HepG2 (cell line): ENCODE measurements around the gene PMEL. TPM values are rescaled to one million over a fixed set of nuclear protein-coding genes. Genes with fewer than 3 reads are reported as not detected.

Experiments
- ARID4A ChIP-seq: sonication (generic); formaldehyde crosslinking; IDR thresholded peaks from 2 replicates; pipeline ENCODE4 v1.5.0; 2020; ENCODE audit warnings: mild to moderate bottlenecking, missing genetic modification reagents, borderline replicate concordance
- ATF4 ChIP-seq, 2 experiments: fragments of 450-650 bp in 1 of 2; sonication (generic) in 1 of 2; formaldehyde crosslinking; IDR thresholded peaks; 2 replicates each; pipeline versions ENCODE4 v1.5.0 to v1.8.0; 2020 to 2022; ENCODE audit warnings: mild to moderate bottlenecking in 1 of 2, missing genetic modification reagents in 1 of 2
- CHD4 ChIP-seq: fragments of 200-600 bp; sonication (generic); IDR thresholded peaks from 2 replicates; pipeline ENCODE4 v1.7.0; 2017; ENCODE audit warnings: mild to moderate bottlenecking, low read length, borderline replicate concordance
- ELF4 ChIP-seq: sonication (generic); formaldehyde crosslinking; IDR thresholded peaks from 2 replicates; pipeline ENCODE4 v1.5.0; 2020; ENCODE audit warnings: missing genetic modification reagents, mild to moderate bottlenecking, moderate library complexity, borderline replicate concordance
- HNF1A ChIP-seq, 2 experiments: sonication (generic) in 1 of 2; formaldehyde crosslinking in 1 of 2; IDR thresholded peaks; 2 replicates each; pipeline versions ENCODE4 v1.4.0 to v1.6.1; 2016 to 2020; ENCODE audit warnings: borderline replicate concordance in 1 of 2, low read depth in 1 of 2, mild to moderate bottlenecking in 1 of 2, missing genetic modification reagents in 1 of 2
- MYC ChIP-seq: sonication (generic); formaldehyde crosslinking; IDR thresholded peaks from 2 replicates; pipeline ENCODE4 v1.9.0; 2021; ENCODE audit warnings: missing genetic modification reagents, borderline replicate concordance
- PLSCR1 ChIP-seq: sonication (generic); formaldehyde crosslinking; IDR thresholded peaks from 2 replicates; pipeline ENCODE4 v1.5.0; 2020; ENCODE audit warnings: missing genetic modification reagents, mild to moderate bottlenecking, borderline replicate concordance
- RBFOX2 ChIP-seq: fragments of 200-400 bp; formaldehyde crosslinking; IDR thresholded peaks from 2 replicates; pipeline ENCODE4 v1.6.1; 2017; ENCODE audit warnings: low read depth, mild to moderate bottlenecking, low read length
- RELA ChIP-seq: sonication (generic); formaldehyde crosslinking; IDR thresholded peaks from 2 replicates; pipeline ENCODE4 v1.4.0; 2020; ENCODE audit warnings: missing genetic modification reagents
- SALL2 ChIP-seq: sonication (generic); formaldehyde crosslinking; IDR thresholded peaks from 2 replicates; pipeline ENCODE4 v1.8.1; 2023; ENCODE audit warnings: mild to moderate bottlenecking, missing genetic modification reagents, inconsistent platforms
- SIN3B ChIP-seq: fragments of 150-350 bp; IDR thresholded peaks from 2 replicates; pipeline ENCODE4 v1.6.1; 2014; ENCODE audit warnings: low read length
- THRA ChIP-seq: sonication (generic); formaldehyde crosslinking; IDR thresholded peaks from 2 replicates; pipeline ENCODE4 v1.4.0; 2020; ENCODE audit warnings: missing genetic modification reagents, borderline replicate concordance
- ZNF24 ChIP-seq: fragments of 450-650 bp; IDR thresholded peaks from 2 replicates; pipeline ENCODE4 v1.6.1; 2017; ENCODE audit warnings: antibody characterized with exemption, mild to moderate bottlenecking
- ZNF878 ChIP-seq: sonication (generic); formaldehyde crosslinking; IDR thresholded peaks from 2 replicates; pipeline ENCODE4 v1.8.1; 2023; ENCODE audit warnings: mild to moderate bottlenecking, missing genetic modification reagents, moderate library complexity
- polyA plus RNA-seq, 8 experiments: library from polyadenylated mRNA; depleted of rRNA in 3 of 8; stranded (reverse) in 7 of 8; unstranded in 1 of 8; fragments of >200 nt; fragmentation: Illumina TruSeq in 4 of 8; extraction: Trizol in 4 of 8; gene quantifications; 2 replicates each; pipeline versions ENCODE4 v1.2.1 to v1.2.3, GENCODE V29; 2011 to 2016; ENCODE audit warnings: low read depth in 4 of 8, missing spikeins in 1 of 8, mixed read lengths in 1 of 8; ENCODE audit not compliant: insufficient read depth in 1 of 8
- total RNA-seq, 5 experiments: library from RNA; depleted of rRNA; stranded (reverse); fragments of >200 nt; fragmentation: Illumina TruSeq; extraction: Trizol; gene quantifications; 2 replicates each; pipeline ENCODE4 v1.2.3, GENCODE V29; 2016; ENCODE audit warnings: low read depth in 1 of 5

The PMEL gene
- total and polyA plus RNA-seq, 2 of the 13 experiments (the other 11 are each of a cell fraction or from before 2014, with no cell fraction given), result 0.49 to 3.3 TPM

- TF ChIP-seq ELF4, result peak; percentile 7; the same call in 1 of the 2 replicates
- TF ChIP-seq THRA (CRISPR knock-in tag), result peak; percentile 30; the same call in 1 of the 2 replicates
- TF ChIP-seq RBFOX2, result peak; percentile 47; the same call in 1 of the 2 replicates
- no peak for TF ChIP-seq PLSCR1 (CRISPR knock-in tag)
- peak; percentile 4; the same call in 1 of the 2 replicates for TF ChIP-seq SIN3B
- TF ChIP-seq ARID4A (CRISPR knock-in tag), result peak; percentile 64; the same call in 1 of the 2 replicates
- peak; percentile 60; the same call in 1 of the 2 replicates for TF ChIP-seq MYC (CRISPR knock-in tag)
- TF ChIP-seq ATF4 (CRISPR knock-in tag; IDR thresholded peaks at IDR 0.05), result peak in 1 of 2 experiments; percentile 41; a peak in 1 of 4 replicates
- TF ChIP-seq CHD4, result peak; percentile 81
- TF ChIP-seq RELA (CRISPR knock-in tag), result peak; percentile 51; the same call in 1 of the 2 replicates
- TF ChIP-seq ZNF24, result no peak
- TF ChIP-seq ZNF878 (CRISPR knock-in tag), result no peak
- TF ChIP-seq HNF1A (IDR thresholded peaks at IDR 0.05; ENCODE audit: low read depth), result peak; percentile 36; the same call in 1 of the 2 replicates
- no peak for TF ChIP-seq HNF1A (CRISPR knock-in tag; IDR thresholded peaks at IDR 0.05; ENCODE audit: borderline replicate concordance)
- 0 out of 2 replicates have a peak, but pooled peaks have one; percentile 15 for TF ChIP-seq SALL2 (CRISPR knock-in tag)
These were observed 31.1 kb upstream of the PMEL start, which contains the start of gene SUOX (continued) for GRCh38 chr12:55996715-55997534.
